A549 treated with ZK216348 at 1 μM for 4 hours (cell line): ENCODE results near the gene KCNAB2. TPM values are rescaled to one million over a fixed set of nuclear protein-coding genes. Genes with fewer than 3 reads are reported as not detected.

ENCODE experiments used
- total RNA-seq: library from RNA; stranded (reverse); fragments of 200-300 nt; extraction: Qiagen RNA extraction; gene quantifications from 5 replicates; pipeline ENCODE4 v1.2.3, GENCODE V29; 2022; ENCODE audit warnings: low read depth

KCNAB2 gene
- total RNA-seq: 6.2 to 10.0 TPM (median 7.2 TPM) in 5 replicates

GRCh38 chr1:6045561-6045960, at the start of gene KCNAB2:
KCNAB2 (plus strand) TSS chr1:6045888; CDS start chr1:6051537, 5,649 bp downstream.

Other genes starting within 250 kb of the KCNAB2 start
- 3.2 to 6.1 TPM (median 5.5 TPM) in 5 replicates for gene NPHP4, start 53.5 kb upstream of the KCNAB2 start, total RNA-seq
- gene CHD5, start 134.4 kb downstream of the KCNAB2 start, total RNA-seq: 0.90 to 1.4 TPM (median 1.3 TPM) in 5 replicates
- gene RPL22, start 153.7 kb downstream of the KCNAB2 start, total RNA-seq: 386 to 657 TPM (median 438 TPM) in 5 replicates
- 7.9 to 22.6 TPM (median 13.3 TPM) in 5 replicates for gene RNF207, start 160.2 kb downstream of the KCNAB2 start, total RNA-seq
- gene ICMT, start 190.1 kb downstream of the KCNAB2 start, total RNA-seq: 47.3 to 63.4 TPM (median 58.1 TPM) in 5 replicates
- gene HES3, start 198.3 kb downstream of the KCNAB2 start, total RNA-seq: not detected in 5 replicates
- gene GPR153, start 215.2 kb downstream of the KCNAB2 start, total RNA-seq: 1.3 to 2.6 TPM (median 2.0 TPM) in 5 replicates